Bronchial epithelial cell (primary cell): ENCODE data around the gene ZCCHC17. TPM values are rescaled to one million over a fixed set of nuclear protein-coding genes. Genes with fewer than 3 reads are reported as not detected.

Experiments
- DNase-seq: peaks from one replicate; pipeline ENCODE4 v3.0.0-alpha.2; 2010; ENCODE audit warnings: low read depth
- FAIRE-seq: peaks from 2 replicates; lab custom pipeline; 2011; peaks lifted over from hg19 to GRCh38; lab: Jason Lieb, UNC
- H3K27me3 ChIP-seq: 2 replicates; pipeline ENCODE4 v1.5.1; 2011; ENCODE audit warnings: low read length; ENCODE audit not compliant: control insufficient read depth, insufficient read depth
- H3K36me3 ChIP-seq: 2 replicates; pipeline ENCODE4 v1.5.1; 2011; ENCODE audit warnings: low read length; ENCODE audit not compliant: control insufficient read depth, insufficient read depth
- H3K4me3 ChIP-seq: 2 replicates; pipeline ENCODE4 v1.5.1; 2011; ENCODE audit warnings: mild to moderate bottlenecking, low read depth, low read length, control low read depth
- CTCF ChIP-seq: IDR thresholded peaks from 2 replicates; pipeline ENCODE4 v1.5.1; 2011; ENCODE audit warnings: mild to moderate bottlenecking, moderate library complexity, low read length, control low read depth, inconsistent platforms; ENCODE audit not compliant: insufficient read depth, severe bottlenecking
- total RNA-seq: library from RNA; depleted of rRNA; stranded (reverse); fragments of >200 nt; gene quantifications from 2 replicates; pipeline ENCODE4 v1.2.1, GENCODE V29; 2014

ZCCHC17 gene
- total RNA-seq, 1 donor from 2014 or later = 35.8 TPM

GRCh38 chr1:31326461-31326860, 29.6 kb downstream of the ZCCHC17 start:
- Histone ChIP-seq H3K4me3 (no peak overlapping the region), H3K36me3 (peaks cover 4% of the 10 kb centered on the region), H3K27me3 (no peaks in the 10 kb centered on the region)
- no peak for TF ChIP-seq CTCF
- FAIRE-seq (no peak), DNase-seq (no peak)

GRCh38 chr1:31327381-31327780, 30.5 kb downstream of the ZCCHC17 start:
- TF ChIP-seq CTCF = no peak
- peaks cover 4% of the 10 kb centered on the region for H3K36me3 ChIP-seq
- H3K27me3 ChIP-seq = no peaks in the 10 kb centered on the region
- DNase-seq = peak; percentile 35
- no peak overlapping the region for H3K4me3 ChIP-seq
- peak; percentile 79 for FAIRE-seq

GRCh38 chr1:31335007-31335406, 38.2 kb downstream of the ZCCHC17 start:
- FAIRE-seq (no peak), DNase-seq (peak; percentile 53)
- no peaks in the 10 kb centered on the region for H3K27me3 ChIP-seq
- peaks cover 1% of the 10 kb centered on the region for H3K36me3 ChIP-seq
- TF ChIP-seq CTCF = peak; percentile 47
- no peak overlapping the region for H3K4me3 ChIP-seq

- DNase-seq (no peak), FAIRE-seq (no peak)
- peaks cover 1% of the 10 kb centered on the region for H3K36me3 ChIP-seq
- no peaks in the 10 kb centered on the region for H3K27me3 ChIP-seq
- no peak for TF ChIP-seq CTCF
- no peak overlapping the region for H3K4me3 ChIP-seq
Observed at GRCh38 chr1:31336687-31337467, 40.0 kb downstream of the ZCCHC17 start.

- no peak overlapping the region for H3K4me3 ChIP-seq
- H3K27me3 ChIP-seq = no peaks in the 10 kb centered on the region
- peaks cover 5% of the 10 kb centered on the region for H3K36me3 ChIP-seq
- no peak for DNase-seq
- no peak for FAIRE-seq
- TF ChIP-seq CTCF = no peak
Observed at GRCh38 chr1:31344503-31344902, 47.7 kb downstream of the ZCCHC17 start.
